Astrocyte of the cerebellum (primary cell): ENCODE results near the gene TMCC1.

ENCODE experiments used
- DNase-seq: peaks from one replicate; pipeline ENCODE4 v3.0.0-alpha.2; 2011; ENCODE audit warnings: low read depth
- H3K4me3 ChIP-seq: 2 replicates; pipeline ENCODE4 v1.5.1; 2011; ENCODE audit warnings: mild to moderate bottlenecking, low read depth, low read length, moderate library complexity
- CTCF ChIP-seq: IDR thresholded peaks from 2 replicates; pipeline ENCODE4 v1.5.1; 2012; ENCODE audit warnings: low read length, low read depth, moderate library complexity, mild to moderate bottlenecking; ENCODE audit errors: missing control alignments
- in situ Hi-C: cut with HindIII; loops from 2 replicates; pipeline ENCODE4 v1.10.0; 2017; ENCODE audit warnings: low sequenced_read_pairs

Gene TMCC1

DNA sequence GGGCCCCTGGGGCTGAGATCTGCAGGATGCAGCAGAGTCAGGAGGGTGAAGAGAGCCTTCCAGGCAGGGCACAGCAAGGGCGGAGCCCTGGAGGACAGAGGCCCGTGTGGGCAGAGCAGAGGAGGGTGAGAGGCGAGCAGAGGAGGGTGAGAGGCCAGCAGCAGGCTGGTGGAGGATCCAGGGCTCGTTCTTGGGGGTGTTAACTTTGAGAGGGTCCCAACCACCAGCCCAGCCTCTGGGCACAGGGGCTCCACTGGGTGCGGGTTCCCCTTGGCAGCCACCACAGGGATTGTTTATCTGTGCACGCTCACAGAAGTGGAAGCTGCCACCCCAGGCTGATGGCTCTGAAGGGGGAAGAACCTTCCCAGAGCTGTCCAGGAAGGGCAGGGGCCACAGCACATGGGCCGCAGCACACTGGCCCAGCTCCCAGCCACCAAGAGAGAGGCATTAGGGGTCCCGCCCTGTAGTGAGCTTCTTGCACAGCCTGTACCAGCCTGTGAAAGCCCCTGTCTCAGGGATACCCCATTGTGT lies 277.7 kb downstream of the TMCC1 start:
- no peak overlapping the region for H3K4me3 ChIP-seq
- no peak for DNase-seq
- TF ChIP-seq CTCF: no peak
- in situ Hi-C loops: no loop called here

GRCh38 chr3:129614927-129615363 lies 278.6 kb downstream of the TMCC1 start:
- in situ Hi-C loops: no loop called here
- no peak for DNase-seq
- TF ChIP-seq CTCF: no peak
- H3K4me3 ChIP-seq: no peak overlapping the region

- no peak overlapping the region for H3K4me3 ChIP-seq
- no peak for DNase-seq
- no peak for TF ChIP-seq CTCF
- in situ Hi-C loops: no loop called here
These were observed 279.1 kb downstream of the TMCC1 start for GRCh38 chr3:129614435-129614834.

- no peak overlapping the region for H3K4me3 ChIP-seq
- in situ Hi-C loops: no loop called here
- no peak for TF ChIP-seq CTCF
- no peak for DNase-seq
These were observed 280.2 kb downstream of the TMCC1 start for GRCh38 chr3:129613367-129613740.

- no peak for TF ChIP-seq CTCF
- in situ Hi-C loops: no loop called here
- no peak for DNase-seq
- H3K4me3 ChIP-seq: no peak overlapping the region
These were observed 280.8 kb downstream of the TMCC1 start for GRCh38 chr3:129612534-129613366.

DNA sequence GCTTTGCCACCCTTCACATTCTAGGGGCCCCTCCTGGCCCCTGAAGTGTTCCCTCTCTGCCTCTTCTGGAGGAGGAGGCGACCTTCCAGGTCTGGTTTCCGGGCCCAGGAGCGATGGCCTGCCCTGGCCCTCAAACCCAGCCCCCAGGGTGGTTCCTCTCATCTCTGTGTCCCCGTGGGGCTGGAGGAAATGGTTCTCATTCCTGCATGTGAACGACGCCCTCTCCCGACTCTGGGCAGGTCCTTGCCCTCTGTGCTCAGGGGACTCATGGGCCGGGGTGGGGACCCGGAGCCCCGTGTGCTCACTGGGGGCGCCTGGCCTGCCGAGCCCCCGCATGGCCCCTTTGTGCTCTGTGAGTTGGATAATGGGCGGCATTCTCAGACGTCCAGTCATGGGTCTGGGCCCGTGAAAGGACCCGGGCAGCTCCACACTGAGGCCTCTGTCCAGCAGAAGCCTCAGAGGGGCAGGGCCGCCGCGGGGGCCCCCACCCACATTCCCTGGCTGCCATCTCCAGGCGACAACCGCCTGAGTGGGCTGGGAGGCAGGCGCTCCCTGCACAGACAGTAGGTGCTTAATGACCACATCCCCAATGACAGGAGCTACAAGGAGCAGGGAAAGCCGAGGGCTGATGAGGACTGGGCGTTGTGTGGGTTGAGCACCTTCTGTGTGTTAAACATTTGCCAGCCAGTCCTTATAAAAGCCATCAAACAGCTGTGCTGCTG lies 281.5 kb downstream of the TMCC1 start:
- in situ Hi-C loops: no loop called here
- DNase-seq: no peak
- no peak overlapping the region for H3K4me3 ChIP-seq
- TF ChIP-seq CTCF: no peak
